ENCODE measurements around the gene TAF4. TPM values are rescaled to one million over a fixed set of nuclear protein-coding genes. Genes with fewer than 3 reads are reported as not detected.
A peak's percentile ranks its signal among the peaks of the same experiment; 100 is the strongest.

Gene TAF4
- total RNA-seq: 10 to 100 TPM; 20.5 to 21.0 TPM
- polyA plus RNA-seq: 1.4 TPM

- peaks cover 0 to 15% (median 0%) of the 10 kb centered on the region in 3 donors for H3K36me3 Mint-ChIP-seq
- H3K27ac Mint-ChIP-seq: peak within 1 kb of the TSS; percentile 84 to 98 (median 90)
- Histone ChIP-seq H3K36me3 (ENCODE audit: insufficient read depth, low read length) (no peaks in the 10 kb centered on the region), H3K9me3 (ENCODE audit: low read length) (no peaks in the 10 kb centered on the region), H3K4me1 (ENCODE audit: insufficient read depth, low read length) (peaks cover 45% of the 10 kb centered on the region), H3K27me3 (ENCODE audit: insufficient read depth, low read length, poor library complexity, severe bottlenecking) (no peaks in the 10 kb centered on the region), H3K27ac (ENCODE audit: low read depth, low read length) (peak within 1 kb of the TSS; percentile 67), H3K4me3 (ENCODE audit: low read length) (peak within 1 kb of the TSS; percentile 84)
- peaks cover 42 to 52% (median 46%) of the 10 kb centered on the region in 3 donors for H3K4me1 Mint-ChIP-seq
- H3K9me3 Mint-ChIP-seq: no peaks in the 10 kb centered on the region
- peaks cover 3 to 6% of the 10 kb centered on the region in 2 donors for H3K27me3 Mint-ChIP-seq
- H3K4me3 Mint-ChIP-seq: peak within 1 kb of the TSS; percentile 86 to 92 (median 88)
- ChIA-PET POLR2A (interaction anchor here (0.6 to 4.0 kb wide), 9 partner anchors 52 to 1570 kb away, joined by 3 to 61 read pairs (median 5); partner anchors contain the start of genes LSM14B, MTG2, PSMA7 and SS18L1), CTCF (interaction anchor here (0.9 to 2.6 kb wide), 6 partner anchors 41 to 72 kb away, joined by 3 to 9 read pairs (median 3); partner anchors contain the start of gene LSM14B)
- DNase-seq: peak; percentile 74 to 87 (median 79)
These were observed at the start of gene TAF4 for GRCh38 chr20:62065674-62066338. TAF4 (minus strand) TSS chr20:62065881; CDS start chr20:62065810, 71 bp downstream.

- Histone ChIP-seq H3K4me3 (ENCODE audit: low read length) (no peak overlapping the region), H3K4me1 (ENCODE audit: insufficient read depth, low read length) (peaks cover 27% of the 10 kb centered on the region), H3K9me3 (ENCODE audit: low read length) (peaks cover 16% of the 10 kb centered on the region), H3K27ac (ENCODE audit: low read depth, low read length) (no peak overlapping the region), H3K27me3 (ENCODE audit: insufficient read depth, low read length, poor library complexity, severe bottlenecking) (no peaks in the 10 kb centered on the region), H3K36me3 (ENCODE audit: insufficient read depth, low read length) (no peaks in the 10 kb centered on the region)
- peaks cover 0 to 13% (median 4%) of the 10 kb centered on the region in 3 donors for H3K36me3 Mint-ChIP-seq
- POLR2A ChIA-PET: interaction anchor here (0.6 kb wide), 1 partner anchor 82 kb away, joined by 7 read pairs; no protein-coding TSS in a partner anchor
- H3K9me3 Mint-ChIP-seq: peaks cover 4 to 53% (median 47%) of the 10 kb centered on the region in 5 donors
- H3K4me1 Mint-ChIP-seq: peaks cover 18 to 34% (median 20%) of the 10 kb centered on the region in 3 donors
- DNase-seq: no peak
- CTCF ChIA-PET: no interaction called here
- H3K27ac Mint-ChIP-seq: peak overlapping the region in 1 of 8 donors; percentile 92
- H3K27me3 Mint-ChIP-seq: peaks cover 0 to 5% of the 10 kb centered on the region in 2 donors
- no peak overlapping the region for H3K4me3 Mint-ChIP-seq
These were observed 49.2 kb upstream of the TAF4 start for GRCh38 chr20:62114894-62115293.

- peaks cover 9% of the 10 kb centered on the region for H3K4me1 ChIP-seq (ENCODE audit: insufficient read depth, low read length)
- DNase-seq: no peak
- POLR2A ChIA-PET: no interaction called here
- Mint-ChIP-seq H3K4me3 (no peak overlapping the region), H3K27me3 (peaks cover 0 to 5% of the 10 kb centered on the region in 2 donors), H3K9me3 (peaks cover 20 to 75% (median 67%) of the 10 kb centered on the region in 5 donors), H3K27ac (no peak overlapping the region), H3K36me3 (peaks cover 2 to 22% (median 12%) of the 10 kb centered on the region in 3 donors), H3K4me1 (peaks cover 4 to 13% (median 6%) of the 10 kb centered on the region in 3 donors)
- H3K36me3 ChIP-seq (ENCODE audit: insufficient read depth, low read length): no peaks in the 10 kb centered on the region
- no peaks in the 10 kb centered on the region for H3K27me3 ChIP-seq (ENCODE audit: insufficient read depth, low read length, poor library complexity, severe bottlenecking)
- CTCF ChIA-PET: no interaction called here
- no peak overlapping the region for H3K27ac ChIP-seq (ENCODE audit: low read depth, low read length)
- no peak overlapping the region for H3K4me3 ChIP-seq (ENCODE audit: low read length)
- peaks cover 34% of the 10 kb centered on the region for H3K9me3 ChIP-seq (ENCODE audit: low read length)
These were observed 46.7 kb upstream of the TAF4 start for GRCh38 chr20:62112368-62112767.

- no peak for DNase-seq
- ChIA-PET POLR2A (no interaction called here), CTCF (no interaction called here)
- Mint-ChIP-seq H3K27me3 (peaks cover 0 to 5% of the 10 kb centered on the region in 2 donors), H3K4me1 (peaks cover 0 to 5% (median 2%) of the 10 kb centered on the region in 3 donors), H3K9me3 (peaks cover 26 to 83% (median 78%) of the 10 kb centered on the region in 5 donors), H3K4me3 (no peak overlapping the region), H3K27ac (peak overlapping the region in 1 of 8 donors; percentile 33), H3K36me3 (peaks cover 4 to 30% (median 12%) of the 10 kb centered on the region in 3 donors)
- Histone ChIP-seq H3K4me3 (ENCODE audit: low read length) (no peak overlapping the region), H3K4me1 (ENCODE audit: insufficient read depth, low read length) (no peaks in the 10 kb centered on the region), H3K27me3 (ENCODE audit: insufficient read depth, low read length, poor library complexity, severe bottlenecking) (no peaks in the 10 kb centered on the region), H3K36me3 (ENCODE audit: insufficient read depth, low read length) (no peaks in the 10 kb centered on the region), H3K27ac (ENCODE audit: low read depth, low read length) (no peak overlapping the region), H3K9me3 (ENCODE audit: low read length) (peaks cover 38% of the 10 kb centered on the region)
These were observed 45.5 kb upstream of the TAF4 start for GRCh38 chr20:62111148-62111547.

- Mint-ChIP-seq H3K27me3 (peaks cover 7 to 17% of the 10 kb centered on the region in 2 donors), H3K9me3 (peaks cover 34 to 80% (median 75%) of the 10 kb centered on the region in 5 donors), H3K27ac (peak overlapping the region in 1 of 8 donors; percentile 38), H3K4me1 (no peaks in the 10 kb centered on the region), H3K36me3 (peaks cover 6 to 48% (median 13%) of the 10 kb centered on the region in 3 donors), H3K4me3 (no peak overlapping the region)
- no peak overlapping the region for H3K27ac ChIP-seq (ENCODE audit: low read depth, low read length)
- H3K36me3 ChIP-seq (ENCODE audit: insufficient read depth, low read length): no peaks in the 10 kb centered on the region
- DNase-seq: no peak
- peaks cover 29% of the 10 kb centered on the region for H3K9me3 ChIP-seq (ENCODE audit: low read length)
- no peaks in the 10 kb centered on the region for H3K4me1 ChIP-seq (ENCODE audit: insufficient read depth, low read length)
- no peak overlapping the region for H3K4me3 ChIP-seq (ENCODE audit: low read length)
- ChIA-PET CTCF (no interaction called here), POLR2A (no interaction called here)
- H3K27me3 ChIP-seq (ENCODE audit: insufficient read depth, low read length, poor library complexity, severe bottlenecking): no peaks in the 10 kb centered on the region
These were observed 39.9 kb upstream of the TAF4 start for GRCh38 chr20:62105592-62105991.

- ChIA-PET CTCF (no interaction called here), POLR2A (no interaction called here)
- Mint-ChIP-seq H3K27me3 (peaks cover 11 to 21% of the 10 kb centered on the region in 2 donors), H3K4me3 (no peak overlapping the region), H3K36me3 (peaks cover 6 to 52% (median 10%) of the 10 kb centered on the region in 3 donors), H3K9me3 (peaks cover 30 to 77% (median 75%) of the 10 kb centered on the region in 5 donors), H3K27ac (peak overlapping the region in 1 of 8 donors; percentile 34), H3K4me1 (no peaks in the 10 kb centered on the region)
- no peak for DNase-seq
- no peak overlapping the region for H3K4me3 ChIP-seq (ENCODE audit: low read length)
- H3K36me3 ChIP-seq (ENCODE audit: insufficient read depth, low read length): no peaks in the 10 kb centered on the region
- H3K9me3 ChIP-seq (ENCODE audit: low read length): peaks cover 35% of the 10 kb centered on the region
- H3K4me1 ChIP-seq (ENCODE audit: insufficient read depth, low read length): no peaks in the 10 kb centered on the region
- no peak overlapping the region for H3K27ac ChIP-seq (ENCODE audit: low read depth, low read length)
- H3K27me3 ChIP-seq (ENCODE audit: insufficient read depth, low read length, poor library complexity, severe bottlenecking): no peaks in the 10 kb centered on the region
These were observed 39.2 kb upstream of the TAF4 start for GRCh38 chr20:62104791-62105345.

GRCh38 chr20:62104234-62104789 lies 38.6 kb upstream of the TAF4 start:
- DNase-seq: no peak
- H3K27me3 ChIP-seq (ENCODE audit: insufficient read depth, low read length, poor library complexity, severe bottlenecking): no peaks in the 10 kb centered on the region
- Mint-ChIP-seq H3K36me3 (peaks cover 6 to 55% (median 7%) of the 10 kb centered on the region in 3 donors), H3K4me1 (no peaks in the 10 kb centered on the region), H3K4me3 (no peak overlapping the region), H3K9me3 (peaks cover 28 to 77% (median 75%) of the 10 kb centered on the region in 5 donors), H3K27me3 (peaks cover 14 to 21% of the 10 kb centered on the region in 2 donors), H3K27ac (no peak overlapping the region)
- no peak overlapping the region for H3K27ac ChIP-seq (ENCODE audit: low read depth, low read length)
- peaks cover 33% of the 10 kb centered on the region for H3K9me3 ChIP-seq (ENCODE audit: low read length)
- POLR2A ChIA-PET: no interaction called here
- no peak overlapping the region for H3K4me3 ChIP-seq (ENCODE audit: low read length)
- H3K4me1 ChIP-seq (ENCODE audit: insufficient read depth, low read length): no peaks in the 10 kb centered on the region
- CTCF ChIA-PET: no interaction called here
- H3K36me3 ChIP-seq (ENCODE audit: insufficient read depth, low read length): no peaks in the 10 kb centered on the region

Measured in CD8-positive, alpha-beta memory T cell (primary cell).